Kidney epithelial cell (primary cell): Measurements from ENCODE around the gene POLR3E. TPM values are rescaled to one million over a fixed set of nuclear protein-coding genes. Genes with fewer than 3 reads are reported as not detected.

Experiments
- DNase-seq: peaks from one replicate; pipeline ENCODE4 v3.0.0-alpha.2; 2010; ENCODE audit warnings: low read depth
- H3K27me3 ChIP-seq: 2 replicates; pipeline ENCODE4 v1.6.0; 2011; ENCODE audit warnings: low read length; ENCODE audit not compliant: control insufficient read depth, insufficient read depth
- H3K36me3 ChIP-seq: 2 replicates; pipeline ENCODE4 v1.5.1; 2011; ENCODE audit warnings: low read length; ENCODE audit not compliant: control insufficient read depth, insufficient read depth
- H3K4me3 ChIP-seq: 2 replicates; pipeline ENCODE4 v1.5.1; 2011; ENCODE audit warnings: low read depth, mild to moderate bottlenecking, control low read depth, low read length
- CTCF ChIP-seq: IDR thresholded peaks from 2 replicates; pipeline ENCODE4 v1.5.1; 2011; ENCODE audit warnings: mild to moderate bottlenecking, moderate library complexity, low read length, control low read depth, inconsistent platforms; ENCODE audit not compliant: insufficient read depth, poor library complexity, severe bottlenecking
- total RNA-seq: library from RNA; depleted of rRNA; stranded (reverse); fragments of >200 nt; gene quantifications from 2 replicates; pipeline ENCODE4 v1.2.3, GENCODE V29; 2015

Gene POLR3E
- total RNA-seq, 1 donor from 2014 or later, result 39.4 TPM

GRCh38 chr16:22270525-22270924 lies 26.7 kb upstream of the POLR3E start:
- Histone ChIP-seq H3K27me3 (no peaks in the 10 kb centered on the region), H3K4me3 (no peak overlapping the region), H3K36me3 (no peaks in the 10 kb centered on the region)
- TF ChIP-seq CTCF, result no peak
- DNase-seq, result no peak

GRCh38 chr16:22272870-22273650 lies 24.1 kb upstream of the POLR3E start:
- Histone ChIP-seq H3K4me3 (no peak overlapping the region), H3K27me3 (no peaks in the 10 kb centered on the region), H3K36me3 (no peaks in the 10 kb centered on the region)
- TF ChIP-seq CTCF, result no peak
- no peak for DNase-seq

- no peaks in the 10 kb centered on the region for H3K36me3 ChIP-seq
- no peak for TF ChIP-seq CTCF
- DNase-seq, result no peak
- no peak overlapping the region for H3K4me3 ChIP-seq
- H3K27me3 ChIP-seq, result no peaks in the 10 kb centered on the region
Measured at GRCh38 chr16:22274916-22275315, 22.3 kb upstream of the POLR3E start.

- Histone ChIP-seq H3K36me3 (no peaks in the 10 kb centered on the region), H3K4me3 (no peak overlapping the region), H3K27me3 (no peaks in the 10 kb centered on the region)
- DNase-seq, result no peak
- TF ChIP-seq CTCF, result no peak
Measured at GRCh38 chr16:22278441-22279230, 18.6 kb upstream of the POLR3E start.

- Histone ChIP-seq H3K36me3 (no peaks in the 10 kb centered on the region), H3K27me3 (no peaks in the 10 kb centered on the region), H3K4me3 (no peak overlapping the region)
- DNase-seq, result no peak
- no peak for TF ChIP-seq CTCF
Measured at GRCh38 chr16:22282254-22282892, 14.8 kb upstream of the POLR3E start.
